NB4 (cell line): ENCODE data around the gene PROM2.

Experiments used
- POLR2A ChIP-seq: IDR thresholded peaks from 2 replicates; pipeline ENCODE4 v1.6.1; 2011; ENCODE audit warnings: mild to moderate bottlenecking; ENCODE audit not compliant: insufficient read length; ENCODE audit errors: extremely low read depth
- TF ChIP-seq, protein P1 (sequence below): IDR thresholded peaks from one replicate; pipeline ENCODE4 v1.5.1; 2012; ENCODE audit warnings: low read depth, low read length

GRCh38 chr2:95281786-95282185, 7.5 kb downstream of the PROM2 start:
- TF ChIP-seq POLR2A, result no peak
- TF ChIP-seq, protein P1, sequence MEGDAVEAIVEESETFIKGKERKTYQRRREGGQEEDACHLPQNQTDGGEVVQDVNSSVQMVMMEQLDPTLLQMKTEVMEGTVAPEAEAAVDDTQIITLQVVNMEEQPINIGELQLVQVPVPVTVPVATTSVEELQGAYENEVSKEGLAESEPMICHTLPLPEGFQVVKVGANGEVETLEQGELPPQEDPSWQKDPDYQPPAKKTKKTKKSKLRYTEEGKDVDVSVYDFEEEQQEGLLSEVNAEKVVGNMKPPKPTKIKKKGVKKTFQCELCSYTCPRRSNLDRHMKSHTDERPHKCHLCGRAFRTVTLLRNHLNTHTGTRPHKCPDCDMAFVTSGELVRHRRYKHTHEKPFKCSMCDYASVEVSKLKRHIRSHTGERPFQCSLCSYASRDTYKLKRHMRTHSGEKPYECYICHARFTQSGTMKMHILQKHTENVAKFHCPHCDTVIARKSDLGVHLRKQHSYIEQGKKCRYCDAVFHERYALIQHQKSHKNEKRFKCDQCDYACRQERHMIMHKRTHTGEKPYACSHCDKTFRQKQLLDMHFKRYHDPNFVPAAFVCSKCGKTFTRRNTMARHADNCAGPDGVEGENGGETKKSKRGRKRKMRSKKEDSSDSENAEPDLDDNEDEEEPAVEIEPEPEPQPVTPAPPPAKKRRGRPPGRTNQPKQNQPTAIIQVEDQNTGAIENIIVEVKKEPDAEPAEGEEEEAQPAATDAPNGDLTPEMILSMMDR, result no peak
